GM21528 (cell line): ENCODE measurements around the gene NDUFAF3.
A peak's percentile ranks its signal among the peaks of the same experiment; 100 is the strongest.

ENCODE experiments used
- ATAC-seq: cut with Tn5 transposase; IDR thresholded peaks from one replicate; pipeline ENCODE4 v1.9.1; 2021; ENCODE audit warnings: mild to moderate bottlenecking, moderate library complexity; ENCODE audit not compliant: unreplicated experiment, low FRiP score

The NDUFAF3 gene

DNA sequence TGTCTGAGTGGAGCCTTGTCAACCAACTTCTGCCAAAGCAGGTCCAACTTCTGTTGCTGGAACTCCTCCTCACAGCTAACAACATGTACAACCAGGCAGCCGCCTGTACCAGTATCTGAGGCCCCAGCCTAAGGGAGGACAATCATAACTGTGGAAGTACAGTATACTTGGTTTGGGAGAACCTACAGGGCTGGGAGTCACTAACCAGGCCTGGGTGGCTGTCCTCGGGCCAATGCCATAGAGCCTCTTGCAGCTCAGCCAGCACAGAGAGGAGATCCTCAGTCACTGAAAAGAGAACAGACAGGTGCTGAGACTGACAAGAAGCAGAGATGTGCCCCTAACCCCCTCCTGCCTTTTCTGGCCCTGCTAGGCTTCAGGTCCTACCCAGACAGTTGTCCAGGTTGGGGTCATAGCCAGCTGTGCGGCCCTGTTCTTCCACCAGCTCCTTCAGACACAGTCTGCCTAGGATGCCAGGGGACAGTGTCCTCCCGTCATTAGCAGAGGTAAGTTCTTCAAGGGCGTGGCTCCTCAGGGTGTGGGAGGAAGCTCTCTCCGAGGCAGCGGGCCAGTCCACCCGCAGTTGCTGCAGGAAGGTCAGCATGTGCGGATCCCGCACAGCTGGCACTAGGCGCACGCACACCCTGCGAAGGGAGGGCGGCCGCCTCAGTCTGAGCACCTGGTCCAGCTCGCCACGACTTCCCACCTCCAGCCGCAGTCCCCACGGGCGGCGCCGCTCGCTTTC is 4.5 kb upstream of the NDUFAF3 start:
- ATAC-seq: no peak

DNA sequence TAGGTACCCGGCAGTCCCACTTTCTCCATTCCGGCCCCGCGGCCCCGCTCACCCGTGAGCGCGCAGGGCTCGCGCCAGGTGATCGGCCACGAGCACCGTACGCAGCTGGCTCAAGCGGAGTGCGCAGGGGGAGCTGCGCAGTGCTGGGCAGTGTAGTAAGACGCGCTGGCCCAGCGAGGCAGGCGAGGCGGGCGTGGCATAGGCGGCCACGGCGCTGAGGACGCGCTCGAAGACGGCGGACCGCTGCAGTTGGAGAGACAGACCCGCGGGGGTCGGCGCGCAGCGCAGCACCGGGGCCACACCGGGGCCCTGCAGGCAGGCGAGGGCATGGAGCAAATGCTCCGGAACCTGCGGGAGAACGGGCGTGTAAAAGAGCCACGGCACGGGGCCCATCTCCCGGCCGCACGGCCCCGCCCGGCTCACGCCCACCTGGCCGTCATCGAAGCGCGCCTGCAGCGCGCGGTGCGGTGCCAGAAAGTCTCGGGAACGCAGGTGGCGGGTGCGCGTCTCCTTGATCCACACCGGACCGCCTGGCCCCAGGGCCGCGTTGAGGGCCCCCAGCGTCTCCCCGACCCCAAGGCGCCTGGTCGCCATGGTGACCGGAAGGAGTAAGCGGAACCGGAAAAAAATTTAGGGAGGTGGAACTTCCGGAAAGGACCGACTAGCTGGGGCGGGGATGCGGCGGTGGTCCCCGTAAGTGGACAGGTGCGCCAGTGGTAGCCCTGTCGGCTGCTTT is 3.8 kb upstream of the NDUFAF3 start, which contains the start of gene DALRD3:
Gene DALRD3 (minus strand): TSS at position 610 of the 736 bp plus-strand sequence. CDS start 16 bp downstream, at position 594.
- ATAC-seq: no peak

- no peak for ATAC-seq
These were observed 3.3 kb upstream of the NDUFAF3 start for GRCh38 chr3:49018707-49019006.

- ATAC-seq: no peak
These were observed 2.0 kb upstream of the NDUFAF3 start for GRCh38 chr3:49019941-49020329.

GRCh38 chr3:49020330-49021212 is 1.4 kb upstream of the NDUFAF3 start:
- no peak for ATAC-seq

DNA sequence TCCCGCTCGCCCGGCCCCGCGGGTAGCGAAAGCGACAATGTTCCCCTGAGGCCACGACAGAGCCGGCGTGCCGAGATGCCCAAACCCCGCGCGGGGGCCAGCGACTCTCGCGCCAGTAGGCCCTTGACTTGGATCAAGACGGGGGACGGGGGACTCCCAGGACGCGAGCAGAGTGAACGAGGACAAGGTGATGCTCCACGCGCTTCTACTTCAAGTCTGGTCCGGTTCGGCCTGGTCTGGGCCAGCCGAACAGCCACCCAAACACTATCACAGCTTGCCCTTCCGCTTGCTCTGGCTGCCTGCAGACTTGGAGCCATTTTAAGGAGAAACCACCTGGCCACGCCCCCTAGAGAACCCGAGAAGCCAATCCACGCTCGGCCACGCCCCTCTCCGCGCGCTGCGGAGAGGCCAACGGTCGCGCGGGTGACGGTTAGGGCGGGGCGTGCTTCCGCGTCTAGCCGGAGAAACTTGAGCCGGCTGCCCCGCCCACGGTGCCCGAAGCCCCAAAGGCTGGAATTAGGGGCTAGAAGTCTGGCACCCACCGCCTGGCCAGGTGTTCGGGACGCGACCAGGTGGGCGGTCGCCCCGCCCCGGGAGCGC is 608 bp upstream of the NDUFAF3 start:
- peak; percentile 52 for ATAC-seq

- no peak for ATAC-seq
These were observed 809 bp downstream of the NDUFAF3 start for GRCh38 chr3:49022688-49023171.

- ATAC-seq: no peak
These were observed 1.9 kb downstream of the NDUFAF3 start for GRCh38 chr3:49023775-49024174.

DNA sequence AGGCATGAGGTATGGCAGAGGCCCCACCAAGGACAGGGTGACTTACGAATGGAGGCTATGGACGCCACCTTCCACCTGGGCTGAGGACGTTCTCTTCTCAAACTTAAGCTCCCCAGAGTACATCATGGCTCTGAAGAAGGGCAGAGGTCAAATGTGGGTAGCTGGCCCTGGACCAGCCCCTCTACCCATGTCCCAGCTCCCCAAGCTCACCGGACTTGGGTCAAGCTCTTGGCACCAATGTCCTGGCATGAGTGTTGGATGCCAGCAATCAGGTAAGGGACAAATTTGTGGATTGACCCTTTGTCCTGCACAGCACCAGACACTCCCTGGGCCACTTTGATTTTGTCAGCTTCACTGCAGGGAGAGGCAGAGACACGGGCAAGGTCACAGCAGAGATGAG is 2.5 kb downstream of the NDUFAF3 start:
- ATAC-seq: no peak

DNA sequence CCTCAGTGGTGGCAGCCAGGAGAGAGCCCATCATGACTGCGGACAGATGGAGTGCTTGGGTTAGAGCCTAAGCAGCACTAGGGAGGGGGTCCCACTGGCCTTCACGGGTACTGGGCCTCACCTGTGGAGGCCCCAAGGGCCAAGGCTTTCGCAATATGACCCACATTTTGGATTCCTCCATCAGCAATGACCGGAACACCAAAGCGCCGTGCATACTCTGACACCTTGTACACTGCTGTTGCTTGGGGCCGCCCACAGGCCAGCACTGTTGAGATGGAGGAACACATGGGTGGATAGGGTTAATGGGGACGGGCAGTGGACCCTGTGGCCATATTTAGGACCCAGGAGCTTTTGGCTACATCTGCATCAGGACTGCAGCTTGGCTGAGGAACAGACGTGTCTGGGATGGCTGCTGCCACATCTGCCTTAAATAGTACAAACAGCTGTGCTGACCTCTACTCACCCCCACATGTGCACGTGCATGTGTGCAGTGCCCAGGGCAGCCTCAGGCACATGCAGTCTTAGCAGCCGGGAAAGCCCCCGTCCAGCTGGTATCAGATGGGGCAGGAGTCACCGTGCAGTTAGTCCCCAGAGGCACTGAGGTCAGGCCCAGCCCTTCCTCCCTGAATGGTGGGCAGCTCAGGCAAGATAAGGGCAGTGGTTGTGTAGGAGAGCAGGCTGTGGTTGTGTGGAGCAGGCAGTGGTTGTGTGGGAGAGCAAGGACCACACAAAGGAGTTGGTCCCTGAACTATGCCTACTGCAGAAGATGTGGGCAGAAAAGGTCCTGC is 3.3 kb downstream of the NDUFAF3 start:
- no peak for ATAC-seq

- ATAC-seq: no peak
These were observed 4.0 kb downstream of the NDUFAF3 start for GRCh38 chr3:49025793-49026520.

- ATAC-seq: no peak
These were observed 4.6 kb downstream of the NDUFAF3 start for GRCh38 chr3:49026536-49026935.

DNA sequence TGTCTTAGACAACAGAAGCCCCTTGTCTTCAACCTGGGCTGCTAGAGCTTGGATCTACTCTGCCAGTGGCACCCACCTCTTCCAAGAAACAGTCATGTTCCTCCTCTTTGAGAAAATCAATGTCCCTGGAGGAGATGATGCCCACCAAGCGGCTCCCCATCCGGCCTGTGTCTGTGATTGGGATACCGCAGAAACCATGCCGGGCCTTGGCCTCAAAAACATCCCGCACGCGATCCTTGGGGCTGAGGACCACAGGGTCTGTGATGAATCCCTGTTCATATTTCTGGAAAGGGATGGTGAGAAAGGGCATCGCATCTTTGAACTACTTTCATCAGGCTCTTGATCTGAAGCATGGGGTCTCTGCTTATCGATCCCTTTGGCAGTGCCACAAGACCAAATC is 5.7 kb downstream of the NDUFAF3 start:
- no peak for ATAC-seq

DNA sequence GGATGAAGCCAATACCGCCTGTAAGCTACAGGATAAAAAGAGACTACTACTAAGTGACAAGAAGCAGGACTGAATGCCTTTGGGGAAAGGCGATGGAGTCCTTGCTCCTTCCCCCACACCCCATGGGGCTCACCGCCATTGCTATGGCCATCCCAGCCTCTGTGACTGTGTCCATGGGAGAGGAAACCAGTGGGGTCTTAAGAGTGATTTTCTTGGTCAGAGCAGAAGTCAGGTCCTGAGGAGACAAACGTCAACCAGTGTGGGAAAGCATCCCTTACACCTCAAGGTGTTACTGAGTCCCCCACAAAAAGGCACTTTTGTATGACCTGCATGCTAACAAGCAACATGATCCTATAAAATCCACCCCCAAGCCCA is 6.4 kb downstream of the NDUFAF3 start:
- no peak for ATAC-seq

DNA sequence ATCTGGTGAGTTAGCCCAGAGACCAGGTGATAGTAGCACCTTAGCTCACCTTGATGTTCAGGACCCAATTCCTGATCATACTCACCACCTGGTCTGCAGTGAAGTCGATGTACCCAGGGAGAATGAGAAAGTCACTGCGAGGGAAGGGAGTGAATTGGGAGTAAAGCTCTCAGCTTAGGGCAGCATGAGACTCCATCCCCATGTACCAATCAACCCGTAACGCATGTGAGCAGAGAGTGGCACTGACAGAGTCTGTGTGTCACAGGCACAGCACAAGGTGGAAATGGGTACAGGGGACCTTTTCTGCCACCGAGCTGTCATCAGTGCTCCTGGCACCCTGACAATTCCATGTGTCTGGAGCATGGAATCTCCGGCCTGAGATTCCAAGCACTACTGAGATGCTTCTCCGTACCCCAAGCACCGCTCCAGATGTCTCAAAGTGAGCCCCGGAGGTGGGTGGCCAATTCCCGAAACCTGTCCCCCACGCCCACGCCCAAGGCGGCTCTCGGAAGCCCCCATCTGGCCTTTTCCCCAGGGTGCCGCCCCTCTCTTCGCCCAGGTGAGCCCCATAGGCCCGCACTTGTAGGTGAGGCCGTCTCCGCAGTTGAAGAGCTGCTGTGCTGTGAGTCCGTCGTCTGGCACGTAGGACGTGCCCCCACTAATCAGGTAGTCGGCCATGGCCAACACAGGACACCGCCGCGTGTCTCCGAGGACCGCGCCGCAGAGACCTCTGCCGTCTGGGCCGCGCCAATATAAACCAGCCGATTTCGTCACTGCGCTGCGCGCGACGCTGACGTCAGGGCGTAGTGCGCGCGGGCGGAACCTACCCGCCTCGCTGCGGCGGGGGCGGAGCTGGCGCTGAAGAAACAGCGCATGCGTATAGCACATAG is 7.0 kb downstream of the NDUFAF3 start, which contains the start of gene IMPDH2:
Gene IMPDH2 (minus strand): TSS at position 726 of the 890 bp plus-strand sequence. CDS start 48 bp downstream, at position 678.
- ATAC-seq: peak; percentile 85

- no peak for ATAC-seq
These were observed 7.6 kb downstream of the NDUFAF3 start for GRCh38 chr3:49029563-49029884.

DNA sequence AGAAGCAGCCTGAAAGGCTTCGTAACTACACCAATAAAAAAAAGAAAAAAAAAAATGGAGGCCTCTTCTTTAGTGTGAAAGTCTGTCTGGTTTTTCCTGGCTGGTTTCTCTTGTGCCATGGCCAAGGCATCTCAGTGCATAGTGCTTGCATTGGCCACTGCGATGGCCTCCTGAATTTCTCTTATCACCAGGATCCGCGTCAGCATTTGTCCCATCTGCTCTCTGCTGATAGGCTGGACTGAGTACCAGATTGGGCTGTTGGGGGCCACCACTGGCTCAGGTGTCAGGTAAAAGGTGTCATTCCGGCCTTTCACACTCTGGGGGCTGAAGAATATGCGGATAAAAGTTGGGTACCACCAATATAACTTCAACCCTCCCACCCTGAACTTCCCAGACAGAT is 8.4 kb downstream of the NDUFAF3 start:
- no peak for ATAC-seq

GRCh38 chr3:49032646-49033304 is 10.9 kb downstream of the NDUFAF3 start:
- no peak for ATAC-seq
